DMS 273 (cell line): ENCODE data around the gene KCNN3.
"Not testable (repeated sequence)": the region's sequence is repeated elsewhere in the genome, so short reads cannot be mapped to it uniquely, and the experiment has no call there.

Source experiments
- DNase-seq: peaks from one replicate; lab custom pipeline; 2025; ENCODE audit not compliant: unreplicated experiment; lab: John Stamatoyannopoulos, UW

The KCNN3 gene

GRCh38 chr1:154712166-154712810 lies 157.8 kb downstream of the KCNN3 start:
- no peak for DNase-seq

GRCh38 chr1:154711416-154711815 lies 158.7 kb downstream of the KCNN3 start:
- DNase-seq: no peak

GRCh38 chr1:154710106-154710505 lies 160.0 kb downstream of the KCNN3 start:
- no peak for DNase-seq

- no peak for DNase-seq
These were observed 162.1 kb downstream of the KCNN3 start for GRCh38 chr1:154707901-154708463.

- no peak for DNase-seq
These were observed 163.2 kb downstream of the KCNN3 start for GRCh38 chr1:154706851-154707250.

GRCh38 chr1:154705544-154705943 lies 164.5 kb downstream of the KCNN3 start:
- no peak for DNase-seq

DNA sequence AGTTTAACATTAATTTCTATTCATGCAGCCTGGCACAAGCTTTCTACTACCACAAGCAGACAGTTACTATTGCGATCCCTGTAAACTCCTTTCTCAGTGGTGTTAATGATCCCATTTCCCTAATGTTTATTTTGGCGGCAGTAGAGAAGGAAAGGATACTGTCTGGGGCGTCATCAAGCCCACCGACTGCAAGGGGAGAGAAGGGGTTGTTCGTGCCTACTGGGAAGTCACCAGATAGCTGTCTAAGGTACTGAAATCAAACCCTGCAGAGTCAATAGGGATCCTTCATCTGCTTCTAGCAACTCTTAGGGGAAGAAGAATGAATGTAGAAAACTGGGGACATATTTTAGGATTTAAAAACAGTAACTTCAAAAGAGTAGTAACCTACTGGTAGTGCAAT lies 166.9 kb downstream of the KCNN3 start:
- no peak for DNase-seq

GRCh38 chr1:154698320-154699096 lies 171.6 kb downstream of the KCNN3 start:
- DNase-seq: no peak

GRCh38 chr1:154697710-154698109 lies 172.4 kb downstream of the KCNN3 start:
- DNase-seq: no peak

- DNase-seq: no peak
These were observed 173.6 kb downstream of the KCNN3 start for GRCh38 chr1:154696456-154696855.

GRCh38 chr1:154695985-154696384 lies 174.1 kb downstream of the KCNN3 start:
- peak; percentile 41 for DNase-seq

GRCh38 chr1:154694995-154695394 lies 175.1 kb downstream of the KCNN3 start:
- no peak for DNase-seq

GRCh38 chr1:154689083-154689482 lies 181.0 kb downstream of the KCNN3 start:
- no peak for DNase-seq

DNA sequence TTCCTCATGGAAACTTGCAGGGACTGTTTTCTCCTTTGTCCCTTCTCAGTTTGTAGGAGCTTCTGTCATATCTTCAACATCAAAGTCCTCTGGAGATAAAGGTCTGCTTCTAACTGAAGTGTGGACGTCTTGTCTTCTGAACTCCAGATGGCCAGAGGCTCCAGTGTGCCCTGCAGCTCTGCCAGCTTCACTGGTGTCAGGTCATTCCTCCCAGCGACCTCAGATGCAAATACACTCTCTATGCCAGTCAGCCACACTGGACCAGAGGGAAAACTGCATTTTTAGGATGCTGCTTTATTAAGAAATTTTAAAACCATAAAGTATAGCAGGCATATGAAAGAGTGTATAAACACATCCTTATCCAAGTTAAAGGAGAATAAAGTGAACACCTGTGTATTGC lies 183.6 kb downstream of the KCNN3 start:
- DNase-seq: peak; percentile 30

DNA sequence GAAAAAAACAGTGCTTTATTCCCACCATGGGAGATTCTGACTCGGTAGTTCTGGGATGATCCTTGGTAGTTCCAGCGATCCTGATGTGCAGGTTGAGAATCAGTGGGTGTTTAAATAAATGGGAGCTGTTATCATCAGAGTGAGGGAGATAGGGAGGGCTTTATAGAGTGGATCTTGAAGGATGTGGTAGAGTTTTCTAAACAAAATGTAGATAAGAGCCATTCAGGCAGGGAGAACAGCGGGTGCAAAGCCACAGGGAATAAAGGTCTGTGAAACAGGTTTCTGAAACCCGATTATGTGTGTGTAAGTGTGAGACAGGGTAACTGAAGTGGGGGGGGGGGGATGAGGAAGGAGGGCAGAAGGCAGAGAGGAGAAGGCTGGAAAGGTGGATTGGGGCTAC lies 186.3 kb downstream of the KCNN3 start:
- DNase-seq: no peak

- no peak for DNase-seq
These were observed 187.8 kb downstream of the KCNN3 start for GRCh38 chr1:154682254-154682653.

GRCh38 chr1:154677844-154678243 lies 192.2 kb downstream of the KCNN3 start:
- not testable (repeated sequence) for DNase-seq

GRCh38 chr1:154676847-154677246 lies 193.2 kb downstream of the KCNN3 start:
- not testable (repeated sequence) for DNase-seq

DNA sequence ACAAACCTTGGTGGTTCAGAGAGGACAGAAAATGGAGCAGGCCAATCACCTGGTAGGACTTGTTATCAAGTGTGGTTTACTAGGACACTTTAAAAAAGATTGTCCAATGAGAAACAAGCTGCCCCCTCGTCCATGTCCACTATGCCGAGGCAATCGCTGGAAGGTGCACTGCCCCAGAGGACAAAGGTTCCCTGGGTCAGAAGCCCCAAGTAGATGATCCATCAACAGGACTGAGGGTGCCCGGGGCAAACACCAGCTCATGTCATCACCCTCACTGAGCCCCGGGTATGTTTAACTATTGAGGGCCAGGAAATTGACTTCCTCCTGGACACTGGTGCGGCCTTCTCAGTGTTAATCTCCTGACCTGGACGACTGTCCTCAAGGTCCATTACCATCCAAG lies 195.6 kb downstream of the KCNN3 start:
- not testable (repeated sequence) for DNase-seq

DNA sequence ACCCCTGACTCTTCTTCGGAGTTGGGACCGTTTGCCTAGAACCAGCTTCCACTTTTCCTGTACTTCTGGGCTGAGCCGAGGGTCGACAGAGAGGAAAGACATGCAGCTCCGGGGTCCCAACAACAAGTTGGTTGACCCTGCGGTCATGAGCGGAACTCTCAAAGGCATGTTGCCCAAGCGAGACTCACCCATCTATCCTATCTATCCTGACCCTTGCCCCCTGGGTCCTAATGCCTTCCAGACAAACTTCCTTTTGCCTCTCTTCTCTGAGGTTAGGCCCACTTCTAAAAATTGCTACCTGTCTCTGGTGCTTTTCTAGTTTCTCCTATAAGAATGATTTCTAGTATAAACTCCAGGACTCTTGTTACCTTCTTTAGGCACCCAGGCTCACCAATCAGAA lies 197.8 kb downstream of the KCNN3 start:
- DNase-seq: not testable (repeated sequence)

DNA sequence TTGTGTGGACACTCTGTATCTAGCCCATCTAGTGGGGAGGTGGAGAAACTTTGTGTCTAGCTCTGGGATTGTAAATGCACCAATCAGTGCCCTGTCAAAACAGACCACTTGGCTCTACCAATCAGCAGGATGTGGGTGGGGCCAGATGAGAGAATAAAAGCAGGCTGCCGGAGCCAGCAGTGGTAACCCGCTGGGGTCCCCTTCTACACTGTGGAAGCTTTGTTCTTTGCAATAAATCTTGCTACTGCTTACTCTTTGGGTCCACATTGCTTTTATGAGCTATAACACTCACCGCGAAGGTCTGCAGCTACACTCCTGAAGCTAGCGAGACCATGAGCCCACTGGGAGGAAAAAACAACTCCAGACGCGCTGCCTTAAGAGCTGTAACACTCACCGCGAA lies 198.7 kb downstream of the KCNN3 start:
- not testable (repeated sequence) for DNase-seq
